GM18951 (cell line): ENCODE measurements around the gene MTM1.

Source experiments
- POLR2A ChIP-seq: IDR thresholded peaks from 4 replicates; pipeline ENCODE4 v1.6.1; 2011; ENCODE audit warnings: mild to moderate bottlenecking; ENCODE audit not compliant: insufficient read length, insufficient read depth; ENCODE audit errors: extremely low read depth
- in situ Hi-C: fragments of 300-500 bp; cut with MboI; formaldehyde crosslinking; loops from one replicate; pipeline ENCODE4 v1.12.0; 2022; ENCODE audit warnings: low sequenced_read_pairs, mixed read lengths, inconsistent platforms; ENCODE audit not compliant: unreplicated experiment

Gene MTM1

DNA sequence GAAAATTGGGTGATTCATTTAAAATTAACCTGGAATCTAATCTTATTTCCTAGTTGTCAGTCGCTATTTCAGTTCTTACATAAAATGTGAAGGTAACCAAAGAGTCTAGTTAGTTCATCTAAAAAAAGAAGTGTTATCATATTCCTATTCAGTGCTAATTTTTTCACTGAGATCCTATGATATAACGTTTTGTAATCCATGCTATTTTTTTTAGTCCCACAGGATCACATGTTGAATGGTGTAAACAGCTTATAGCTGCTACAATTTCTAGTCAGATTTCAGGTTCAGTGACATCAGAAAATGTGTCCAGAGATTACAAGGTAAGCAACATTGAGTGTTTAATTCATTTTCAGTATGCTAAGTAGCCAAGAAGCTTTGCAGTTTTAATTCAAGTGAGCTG lies 130.6 kb downstream of the MTM1 start:
- in situ Hi-C loops: no loop called here
- TF ChIP-seq POLR2A: no peak

DNA sequence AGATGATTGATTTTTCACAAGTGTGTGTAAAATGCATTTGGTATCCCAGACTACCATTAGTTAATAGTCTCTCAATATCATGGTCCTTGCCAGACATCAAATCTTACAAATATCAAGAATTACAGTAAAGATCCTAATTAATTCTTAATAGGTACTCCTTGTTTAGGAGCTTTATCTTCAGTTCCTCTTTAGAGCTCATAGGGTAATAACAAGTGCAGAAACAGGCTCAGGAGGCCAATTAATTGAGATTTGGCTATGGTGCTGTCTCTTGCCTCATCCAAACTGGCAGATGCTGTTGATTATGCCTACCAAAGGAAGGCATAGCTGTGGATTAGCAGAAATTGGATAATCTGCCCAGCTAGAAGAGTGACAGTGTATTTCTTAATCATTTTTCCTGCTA lies 131.7 kb downstream of the MTM1 start:
- in situ Hi-C loops: loop anchor here (25.0 kb wide), 1 partner anchor 738 kb away; no protein-coding TSS in a partner anchor
- TF ChIP-seq POLR2A: no peak

DNA sequence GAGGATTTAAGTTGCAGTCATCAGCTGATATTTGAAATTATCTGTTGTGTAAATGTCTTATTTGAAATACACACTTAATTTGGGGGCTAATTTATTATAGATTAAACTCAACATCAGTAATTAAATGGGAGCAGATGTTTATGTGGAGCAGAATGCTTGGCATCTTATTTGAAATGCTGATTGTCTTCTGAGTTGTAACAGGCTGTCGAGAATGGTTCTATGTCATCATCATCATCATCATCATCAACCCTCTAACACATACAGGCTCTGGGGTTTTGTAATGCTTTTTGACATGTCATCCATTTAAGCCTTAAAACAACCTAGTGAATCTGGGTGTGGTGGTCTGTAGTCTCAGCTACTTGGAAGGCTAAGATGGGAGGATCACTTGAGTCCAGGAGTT lies 133.0 kb downstream of the MTM1 start:
- in situ Hi-C loops: loop anchor here (25.0 kb wide), 1 partner anchor 739 kb away; no protein-coding TSS in a partner anchor

DNA sequence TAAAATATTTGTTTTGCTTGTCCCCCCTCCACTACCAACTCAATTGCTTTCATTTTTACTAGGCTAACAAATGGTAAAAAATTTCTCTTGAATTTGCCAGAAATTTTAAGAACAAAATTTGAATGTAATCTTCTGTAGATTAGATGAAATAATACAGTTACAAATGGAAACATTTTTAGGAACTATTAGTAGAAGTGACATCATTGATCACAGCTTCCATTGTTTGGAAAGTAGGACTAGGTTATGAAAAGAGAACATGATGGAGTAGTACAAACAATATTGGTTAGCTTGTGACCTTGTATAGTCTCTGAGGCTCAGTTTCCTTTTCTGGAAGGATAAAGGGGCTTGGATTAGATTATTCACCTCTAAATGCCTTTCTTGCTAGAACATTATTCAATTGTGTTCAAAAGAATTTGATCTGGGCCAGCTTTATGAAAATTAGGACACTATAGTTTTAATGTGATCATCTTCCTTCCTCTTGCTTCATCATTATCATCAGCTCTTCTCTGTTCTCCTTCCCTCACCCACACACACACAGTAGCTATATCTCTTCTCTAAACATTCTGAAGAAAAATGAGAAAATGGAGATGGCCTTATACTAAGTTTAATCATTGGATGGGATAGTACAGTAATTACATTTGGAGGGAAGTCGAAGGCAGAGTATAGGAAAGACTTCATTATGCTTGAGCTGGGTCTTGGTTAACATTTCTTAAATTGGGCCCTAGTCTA lies 134.7 kb downstream of the MTM1 start:
- in situ Hi-C loops: loop anchor here (25.0 kb wide), 1 partner anchor 741 kb away; no protein-coding TSS in a partner anchor
- TF ChIP-seq POLR2A: no peak

More for the DNA sequence above, 133.0 kb downstream of the MTM1 start:
- no peak for TF ChIP-seq POLR2A

DNA sequence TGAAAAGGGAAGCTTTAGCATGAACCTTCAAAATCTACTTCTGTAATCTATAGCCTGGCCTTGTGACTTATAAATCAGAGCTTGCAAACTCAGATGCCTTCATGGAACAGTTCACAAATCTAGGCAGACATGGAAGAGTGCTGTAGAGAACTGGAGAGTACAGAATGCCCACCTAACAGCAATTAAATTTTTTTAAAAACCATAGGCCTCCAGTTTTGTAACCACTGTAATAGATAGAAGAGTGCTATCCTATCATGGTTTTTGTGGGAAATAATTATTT lies 135.2 kb downstream of the MTM1 start:
- in situ Hi-C loops: loop anchor here (25.0 kb wide), 1 partner anchor 741 kb away; no protein-coding TSS in a partner anchor
- TF ChIP-seq POLR2A: no peak

DNA sequence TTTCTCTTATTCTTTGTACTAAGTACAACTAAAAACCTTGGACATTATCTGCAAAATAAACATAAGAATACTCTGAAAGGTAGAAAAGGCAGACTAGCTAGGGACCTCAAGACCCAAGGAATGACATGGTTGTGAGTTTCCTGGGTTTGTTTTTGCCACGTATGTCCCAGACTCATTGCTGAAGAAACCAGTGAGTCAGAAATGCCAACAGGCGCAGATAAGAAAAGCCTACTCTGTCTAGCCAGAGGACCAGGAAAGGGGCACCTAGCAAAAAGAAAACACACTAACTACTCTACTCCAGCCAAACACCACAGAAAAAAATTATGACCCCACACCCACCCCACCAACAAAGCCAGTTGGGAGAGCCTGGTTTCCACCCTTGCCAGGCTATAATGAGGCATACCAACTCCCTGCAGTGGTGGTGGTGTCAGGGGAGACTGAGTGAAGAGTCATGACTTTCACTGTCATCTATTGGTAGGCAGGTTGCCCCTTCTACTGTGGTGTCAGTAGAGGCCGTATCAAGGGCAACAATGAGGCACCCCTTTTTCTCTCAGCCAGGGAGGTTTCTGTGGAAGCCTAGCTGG lies 135.7 kb downstream of the MTM1 start:
- TF ChIP-seq POLR2A: no peak
- in situ Hi-C loops: loop anchor here (25.0 kb wide), 1 partner anchor 742 kb away; no protein-coding TSS in a partner anchor

DNA sequence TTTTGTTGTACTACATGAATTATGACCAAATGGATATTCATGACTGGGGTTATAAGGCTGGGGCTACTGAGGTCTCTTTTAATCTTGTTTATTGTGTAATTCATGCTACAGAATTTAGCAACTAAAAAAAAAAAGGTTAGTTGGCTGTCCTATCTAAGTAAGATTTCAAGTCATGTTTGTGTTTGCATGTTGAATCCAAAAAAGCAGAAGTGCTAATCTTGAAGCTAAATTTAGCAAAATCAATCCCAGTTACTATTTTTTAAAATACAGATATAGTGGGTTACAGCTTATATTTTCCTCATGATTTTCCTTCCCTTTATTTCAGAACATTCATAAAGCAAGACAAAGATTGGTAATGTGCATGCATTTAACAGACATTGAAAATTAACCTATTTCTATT lies 144.2 kb downstream of the MTM1 start:
- no peak for TF ChIP-seq POLR2A
- in situ Hi-C loops: loop anchor here (25.0 kb wide), 1 partner anchor 750 kb away; no protein-coding TSS in a partner anchor

DNA sequence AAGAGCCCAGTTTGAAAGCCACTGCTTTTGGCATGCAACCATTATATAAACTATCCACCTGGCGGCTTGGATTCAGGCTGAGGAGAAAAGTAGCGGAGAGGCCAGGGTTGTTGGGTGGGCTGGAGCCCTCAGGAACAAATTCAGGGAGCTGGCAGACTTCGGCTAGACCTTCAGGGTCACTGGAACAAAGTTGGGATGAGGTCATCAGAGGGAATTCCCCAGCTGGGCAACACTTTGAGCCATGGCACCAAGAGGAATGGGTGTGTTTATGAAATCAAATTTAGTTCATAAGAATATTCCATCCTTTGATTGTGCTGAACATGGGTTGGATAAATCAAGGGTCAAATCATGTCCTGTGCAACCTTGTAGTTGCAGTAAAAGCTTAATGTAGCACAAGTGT lies 146.8 kb downstream of the MTM1 start:
- in situ Hi-C loops: loop anchor here (25.0 kb wide), 1 partner anchor 753 kb away; no protein-coding TSS in a partner anchor

DNA sequence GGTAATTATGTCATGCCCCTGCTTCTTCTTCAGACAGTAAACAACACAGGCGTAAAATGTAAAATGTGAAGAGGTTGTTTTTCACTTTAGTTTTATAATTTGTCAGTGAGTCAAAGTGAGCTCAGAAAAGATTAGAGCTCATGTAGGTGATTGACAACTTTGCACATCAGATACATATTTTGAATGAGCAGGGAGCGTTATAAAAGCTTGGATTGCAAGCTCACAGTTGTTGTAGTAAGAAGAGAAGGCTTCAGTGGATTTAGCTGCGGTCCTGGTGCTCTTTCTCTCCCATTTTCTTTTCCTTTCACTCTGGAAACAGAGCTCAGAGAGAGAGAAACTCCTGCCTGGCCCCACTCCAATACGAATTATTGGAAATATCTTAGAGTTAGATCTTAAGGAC lies 151.2 kb downstream of the MTM1 start:
- in situ Hi-C loops: loop anchor here (25.0 kb wide), 1 partner anchor 757 kb away; no protein-coding TSS in a partner anchor
- TF ChIP-seq POLR2A: no peak

More for the DNA sequence above, 146.8 kb downstream of the MTM1 start:
- TF ChIP-seq POLR2A: no peak
